Transverse colon (tissue), 3 donors: ENCODE measurements around the gene RGS13.

Source experiments
- POLR2A ChIP-seq: fragments of 450-650 bp; IDR thresholded peaks from one replicate; pipeline ENCODE4 v1.6.1; 2016; ENCODE audit warnings: antibody characterized with exemption, mild to moderate bottlenecking, moderate library complexity
- TF ChIP-seq, protein P1 (sequence below), 5 experiments: fragments of 200-600 bp in 3 of 5; fragments of 450-650 bp in 2 of 5; sonication (generic) in 3 of 5; IDR thresholded peaks; 1 replicate in 2 of 5; 2 replicates in 3 of 5; pipeline ENCODE4 v1.5.1; 2016 to 2017; ENCODE audit warnings: antibody characterized with exemption in 5 of 5, inconsistent platforms in 3 of 5, mild to moderate bottlenecking in 2 of 5, moderate library complexity in 1 of 5

DNA sequence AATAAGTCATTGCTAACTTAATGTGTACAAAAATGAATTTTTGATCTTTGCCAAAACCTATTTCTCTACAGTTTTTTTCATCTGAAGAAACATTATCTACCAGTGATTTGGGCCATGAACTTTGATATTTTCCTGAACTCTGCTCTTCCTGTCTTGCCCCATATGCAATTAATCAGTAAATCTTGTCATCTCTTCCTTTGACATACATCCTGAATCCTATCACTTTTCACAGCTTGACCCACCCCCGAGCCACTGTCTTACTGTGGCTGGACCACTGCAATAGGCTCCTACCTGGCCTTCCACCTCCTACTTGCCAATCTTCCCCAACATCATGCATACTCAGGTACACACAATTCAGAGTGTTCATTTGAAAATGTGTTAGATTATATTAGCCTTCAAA lies 46.4 kb downstream of the RGS13 start:
- TF ChIP-seq, protein P1, sequence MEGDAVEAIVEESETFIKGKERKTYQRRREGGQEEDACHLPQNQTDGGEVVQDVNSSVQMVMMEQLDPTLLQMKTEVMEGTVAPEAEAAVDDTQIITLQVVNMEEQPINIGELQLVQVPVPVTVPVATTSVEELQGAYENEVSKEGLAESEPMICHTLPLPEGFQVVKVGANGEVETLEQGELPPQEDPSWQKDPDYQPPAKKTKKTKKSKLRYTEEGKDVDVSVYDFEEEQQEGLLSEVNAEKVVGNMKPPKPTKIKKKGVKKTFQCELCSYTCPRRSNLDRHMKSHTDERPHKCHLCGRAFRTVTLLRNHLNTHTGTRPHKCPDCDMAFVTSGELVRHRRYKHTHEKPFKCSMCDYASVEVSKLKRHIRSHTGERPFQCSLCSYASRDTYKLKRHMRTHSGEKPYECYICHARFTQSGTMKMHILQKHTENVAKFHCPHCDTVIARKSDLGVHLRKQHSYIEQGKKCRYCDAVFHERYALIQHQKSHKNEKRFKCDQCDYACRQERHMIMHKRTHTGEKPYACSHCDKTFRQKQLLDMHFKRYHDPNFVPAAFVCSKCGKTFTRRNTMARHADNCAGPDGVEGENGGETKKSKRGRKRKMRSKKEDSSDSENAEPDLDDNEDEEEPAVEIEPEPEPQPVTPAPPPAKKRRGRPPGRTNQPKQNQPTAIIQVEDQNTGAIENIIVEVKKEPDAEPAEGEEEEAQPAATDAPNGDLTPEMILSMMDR (IDR thresholded peaks at IDR 0.05), result no peak
- TF ChIP-seq POLR2A, result no peak
